MM.1S (cell line): ENCODE data around the gene NFATC1.

Source experiments
- DNase-seq: peaks from one replicate; pipeline ENCODE4 v3.0.0-alpha.2; 2015
- H2AFZ ChIP-seq: fragments of 300-600 bp; sonication (generic); 2 replicates; pipeline ENCODE4 v1.6.0; 2016; ENCODE audit warnings: antibody characterized with exemption, low read length
- H3F3A ChIP-seq: fragments of 300-600 bp; sonication (generic); 2 replicates; pipeline ENCODE4 v1.6.1; 2016; ENCODE audit warnings: mild to moderate bottlenecking, antibody characterized with exemption, low read length, moderate library complexity, mixed read lengths; ENCODE audit not compliant: insufficient read depth
- H3K27ac ChIP-seq: fragments of 300-600 bp; sonication (generic); 2 replicates; pipeline ENCODE4 v1.5.1; 2016; ENCODE audit warnings: mild to moderate bottlenecking, low read length
- H3K27me3 ChIP-seq: fragments of 300-600 bp; sonication (generic); replicated peaks from 2 replicates; pipeline ENCODE4 v1.6.0; 2016; ENCODE audit warnings: low read length; ENCODE audit not compliant: insufficient read depth
- H3K36me3 ChIP-seq: fragments of 300-600 bp; sonication (generic); replicated peaks from 2 replicates; pipeline ENCODE4 v1.6.1; 2016; ENCODE audit warnings: mild to moderate bottlenecking, low read length, mixed read lengths; ENCODE audit not compliant: insufficient read depth
- H3K4me1 ChIP-seq: fragments of 300-600 bp; sonication (generic); 2 replicates; pipeline ENCODE4 v1.6.1; 2016; ENCODE audit warnings: low read length, mixed read lengths
- H3K4me2 ChIP-seq: fragments of 300-600 bp; sonication (generic); 2 replicates; pipeline ENCODE4 v1.6.0; 2016; ENCODE audit warnings: low read depth, low read length
- H3K4me3 ChIP-seq: fragments of 300-600 bp; sonication (generic); 2 replicates; pipeline ENCODE4 v1.5.1; 2016; ENCODE audit warnings: low read length, mixed read lengths
- H3K79me2 ChIP-seq: fragments of 300-600 bp; sonication (generic); 2 replicates; pipeline ENCODE4 v1.6.1; 2016; ENCODE audit warnings: mixed run types, low read length, mixed read lengths
- H3K9ac ChIP-seq: fragments of 300-600 bp; sonication (generic); 2 replicates; pipeline ENCODE4 v1.6.1; 2016; ENCODE audit warnings: low read length, mixed read lengths
- H3K9me2 ChIP-seq: fragments of 300-600 bp; sonication (generic); replicated peaks from 2 replicates; pipeline ENCODE4 v1.6.1; 2016; ENCODE audit warnings: mild to moderate bottlenecking, low read length, mixed read lengths; ENCODE audit not compliant: insufficient read depth
- H3K9me3 ChIP-seq: fragments of 300-600 bp; sonication (generic); replicated peaks from 2 replicates; pipeline ENCODE4 v1.6.1; 2016; ENCODE audit warnings: mild to moderate bottlenecking, low read length, mixed read lengths; ENCODE audit not compliant: insufficient read depth
- H4K20me1 ChIP-seq: fragments of 300-600 bp; sonication (generic); 2 replicates; pipeline ENCODE4 v1.6.1; 2016; ENCODE audit warnings: mild to moderate bottlenecking, low read length, moderate library complexity, mixed read lengths; ENCODE audit not compliant: insufficient read depth
- EZH2 ChIP-seq: fragments of 300-600 bp; sonication (generic); optimal IDR thresholded peaks from 2 replicates; pipeline ENCODE3; 2017; ENCODE audit warnings: low read depth, mild to moderate bottlenecking, antibody characterized with exemption, low read length, mixed read lengths
- EZH2phosphoT487 ChIP-seq: fragments of 300-600 bp; sonication (generic); IDR thresholded peaks from 2 replicates; pipeline ENCODE4 v1.6.1; 2018; ENCODE audit warnings: antibody characterized with exemption, low read length
- TF ChIP-seq, protein P1 (sequence below): fragments of 300-600 bp; sonication (generic); IDR thresholded peaks from 2 replicates; pipeline ENCODE4 v1.5.1; 2016; ENCODE audit warnings: antibody characterized with exemption, low read length, mixed read lengths

NFATC1 gene

DNA sequence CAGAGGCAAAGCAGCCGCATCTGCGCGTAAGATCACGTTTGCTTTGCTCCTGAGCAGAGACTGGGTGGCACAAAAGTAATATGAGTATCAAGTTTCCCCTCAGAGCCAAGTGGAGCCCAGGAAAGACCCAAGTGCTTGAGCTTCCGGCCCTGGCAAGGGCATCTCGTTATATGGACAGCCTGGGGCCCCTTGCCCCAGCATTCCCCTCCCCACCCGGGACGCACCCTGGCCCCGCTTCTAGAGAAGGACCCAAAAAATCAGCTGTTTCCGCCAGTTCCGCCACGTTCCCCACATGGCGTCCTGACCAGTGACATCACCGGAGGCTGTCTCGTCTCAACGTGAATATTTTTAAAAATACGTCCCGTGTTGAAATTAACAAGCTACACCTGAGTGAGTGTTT is 135.1 kb downstream of the NFATC1 start:
- Histone ChIP-seq H3K4me1 (no peaks in the 10 kb centered on the region), H3K9me2 (no peaks in the 10 kb centered on the region), H3K36me3 (no peaks in the 10 kb centered on the region), H3F3A (no peaks in the 10 kb centered on the region), H3K27ac (no peak overlapping the region), H3K9ac (no peak overlapping the region), H3K4me3 (no peak overlapping the region), H3K4me2 (no peak overlapping the region), H2AFZ (no peak overlapping the region), H3K79me2 (no peaks in the 10 kb centered on the region), H4K20me1 (no peaks in the 10 kb centered on the region), H3K9me3 (no peaks in the 10 kb centered on the region), H3K27me3 (no peaks in the 10 kb centered on the region)
- TF ChIP-seq EZH2phosphoT487 (no peak), EZH2 (no peak)
- TF ChIP-seq, protein P1, sequence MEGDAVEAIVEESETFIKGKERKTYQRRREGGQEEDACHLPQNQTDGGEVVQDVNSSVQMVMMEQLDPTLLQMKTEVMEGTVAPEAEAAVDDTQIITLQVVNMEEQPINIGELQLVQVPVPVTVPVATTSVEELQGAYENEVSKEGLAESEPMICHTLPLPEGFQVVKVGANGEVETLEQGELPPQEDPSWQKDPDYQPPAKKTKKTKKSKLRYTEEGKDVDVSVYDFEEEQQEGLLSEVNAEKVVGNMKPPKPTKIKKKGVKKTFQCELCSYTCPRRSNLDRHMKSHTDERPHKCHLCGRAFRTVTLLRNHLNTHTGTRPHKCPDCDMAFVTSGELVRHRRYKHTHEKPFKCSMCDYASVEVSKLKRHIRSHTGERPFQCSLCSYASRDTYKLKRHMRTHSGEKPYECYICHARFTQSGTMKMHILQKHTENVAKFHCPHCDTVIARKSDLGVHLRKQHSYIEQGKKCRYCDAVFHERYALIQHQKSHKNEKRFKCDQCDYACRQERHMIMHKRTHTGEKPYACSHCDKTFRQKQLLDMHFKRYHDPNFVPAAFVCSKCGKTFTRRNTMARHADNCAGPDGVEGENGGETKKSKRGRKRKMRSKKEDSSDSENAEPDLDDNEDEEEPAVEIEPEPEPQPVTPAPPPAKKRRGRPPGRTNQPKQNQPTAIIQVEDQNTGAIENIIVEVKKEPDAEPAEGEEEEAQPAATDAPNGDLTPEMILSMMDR: no peak
- DNase-seq: no peak

DNA sequence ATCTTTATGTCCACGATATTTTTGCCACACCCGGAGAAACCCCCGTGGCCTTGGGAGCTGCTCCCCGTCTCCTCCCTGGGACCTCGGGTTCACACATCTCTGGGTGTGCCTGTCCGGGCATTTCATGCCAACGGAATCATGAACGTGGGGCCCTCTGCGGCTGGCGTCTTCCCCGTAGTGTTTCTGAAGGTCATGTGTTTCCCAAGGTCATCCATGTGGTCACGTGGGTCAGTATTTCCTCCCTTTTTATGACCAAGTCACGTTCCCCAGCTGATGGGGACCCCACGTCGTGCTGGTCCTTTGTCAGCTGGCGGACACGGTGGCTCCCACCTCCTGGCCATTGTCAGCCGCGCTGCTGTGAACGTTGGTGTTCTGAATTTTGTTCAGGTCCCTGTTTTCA is 135.7 kb downstream of the NFATC1 start:
- DNase-seq: no peak
- Histone ChIP-seq H4K20me1 (no peaks in the 10 kb centered on the region), H3F3A (no peaks in the 10 kb centered on the region), H3K27ac (no peak overlapping the region), H3K27me3 (no peaks in the 10 kb centered on the region), H3K4me3 (no peak overlapping the region), H3K9ac (no peak overlapping the region), H3K4me2 (no peak overlapping the region), H2AFZ (no peak overlapping the region), H3K9me2 (no peaks in the 10 kb centered on the region), H3K9me3 (no peaks in the 10 kb centered on the region), H3K4me1 (no peaks in the 10 kb centered on the region), H3K79me2 (no peaks in the 10 kb centered on the region), H3K36me3 (no peaks in the 10 kb centered on the region)
- TF ChIP-seq, protein P1: no peak
- no peak for TF ChIP-seq EZH2
- no peak for TF ChIP-seq EZH2phosphoT487

DNA sequence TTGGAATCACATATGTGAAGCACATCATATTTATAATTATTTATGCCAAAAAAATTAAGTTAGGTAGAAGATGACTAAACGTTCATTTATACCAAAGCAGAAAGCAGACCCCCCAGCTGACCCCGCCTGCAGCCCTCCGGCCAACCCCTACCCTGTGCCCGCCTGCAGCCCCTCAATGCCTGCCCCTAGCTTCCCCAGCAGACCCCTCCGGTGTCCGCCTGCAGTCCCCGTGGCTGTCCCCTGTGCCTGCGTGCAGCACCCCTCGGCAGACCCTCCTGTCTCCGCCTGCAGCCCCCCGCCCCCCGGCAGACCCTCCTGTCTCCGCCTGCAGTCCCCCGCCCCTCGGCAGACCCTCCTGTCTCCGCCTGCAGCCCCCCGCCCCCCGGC is 136.2 kb downstream of the NFATC1 start:
- no peaks in the 10 kb centered on the region for H3F3A ChIP-seq
- H3K27ac ChIP-seq: no peak overlapping the region
- H3K9me3 ChIP-seq: no peaks in the 10 kb centered on the region
- no peaks in the 10 kb centered on the region for H3K9me2 ChIP-seq
- H3K79me2 ChIP-seq: no peaks in the 10 kb centered on the region
- H3K4me2 ChIP-seq: no peak overlapping the region
- H3K9ac ChIP-seq: no peak overlapping the region
- no peaks in the 10 kb centered on the region for H3K27me3 ChIP-seq
- TF ChIP-seq, protein P1: no peak
- TF ChIP-seq EZH2phosphoT487: no peak
- TF ChIP-seq EZH2: no peak
- H3K36me3 ChIP-seq: no peaks in the 10 kb centered on the region
- no peak overlapping the region for H3K4me3 ChIP-seq
- H4K20me1 ChIP-seq: no peaks in the 10 kb centered on the region
- no peak for DNase-seq
- H3K4me1 ChIP-seq: no peaks in the 10 kb centered on the region
- no peak overlapping the region for H2AFZ ChIP-seq
